ENCODE measurements around the gene IL1RAP.

IL1RAP gene

DNA sequence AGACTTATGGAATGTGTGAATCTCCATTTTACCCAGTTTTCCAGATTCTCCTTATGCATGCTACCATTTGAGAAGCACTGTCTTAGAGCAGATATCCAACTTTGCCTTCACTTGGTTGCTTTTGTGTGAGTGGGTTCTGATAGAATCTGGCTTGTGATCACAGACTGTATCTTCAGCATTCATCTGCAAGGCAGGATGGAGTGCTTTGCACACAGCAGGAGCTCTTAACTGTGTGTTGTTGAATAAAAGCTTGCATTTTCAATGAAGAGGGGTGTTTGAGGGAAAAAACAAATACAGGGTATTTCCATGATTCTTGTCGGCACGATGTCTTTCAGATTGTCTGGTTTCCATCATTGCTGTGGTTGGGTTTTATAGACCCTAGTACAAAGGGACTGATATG, 24.4 kb downstream of the IL1RAP start:
- H3K23ac ChIP-seq (ENCODE audit: low read length): no peak overlapping the region
- WGBS (ENCODE audit: extremely low coverage, insufficient coverage, low lambda C conversion rate): no CpG with 5 or more reads among the region's 2 CpGs
- no peaks in the 10 kb centered on the region for H3K36me3 ChIP-seq (ENCODE audit: control insufficient read depth, insufficient read depth, low read length)
- no peak overlapping the region for H2BK120ac ChIP-seq (ENCODE audit: low read depth, low read length)
- no peak overlapping the region for H3K56ac ChIP-seq (ENCODE audit: low read length)
- H3K18ac ChIP-seq (ENCODE audit: low read length): no peak overlapping the region
- no peak overlapping the region for H4K8ac ChIP-seq (ENCODE audit: low read depth, low read length)
- H3K9ac ChIP-seq (ENCODE audit: low read length): no peak overlapping the region
- H3K4me1 ChIP-seq (ENCODE audit: control insufficient read depth, low read depth, low read length): no peaks in the 10 kb centered on the region
- no peak overlapping the region for H3K4ac ChIP-seq (ENCODE audit: low read depth, low read length)
- H2BK15ac ChIP-seq (replicated peaks; ENCODE audit: low read depth): no peak overlapping the region
- H3K27ac ChIP-seq (ENCODE audit: low read depth, low read length): no peak overlapping the region
- H3K79me1 ChIP-seq (ENCODE audit: low read length): no peaks in the 10 kb centered on the region
- H3K4me3 ChIP-seq (ENCODE audit: low read length): no peak overlapping the region
- no peaks in the 10 kb centered on the region for H3K79me2 ChIP-seq (ENCODE audit: control insufficient read depth, insufficient read depth, low read length)
- no peak overlapping the region for H4K5ac ChIP-seq (ENCODE audit: low read length)
- DNase-seq: no peak
- no peaks in the 10 kb centered on the region for H3K27me3 ChIP-seq (ENCODE audit: insufficient read depth, low read length, poor library complexity)
- H2AK5ac ChIP-seq (ENCODE audit: low read length): no peak overlapping the region
- no peak overlapping the region for H2BK5ac ChIP-seq (ENCODE audit: low read length)
- H3K4me2 ChIP-seq (ENCODE audit: low read length): no peak overlapping the region

DNA sequence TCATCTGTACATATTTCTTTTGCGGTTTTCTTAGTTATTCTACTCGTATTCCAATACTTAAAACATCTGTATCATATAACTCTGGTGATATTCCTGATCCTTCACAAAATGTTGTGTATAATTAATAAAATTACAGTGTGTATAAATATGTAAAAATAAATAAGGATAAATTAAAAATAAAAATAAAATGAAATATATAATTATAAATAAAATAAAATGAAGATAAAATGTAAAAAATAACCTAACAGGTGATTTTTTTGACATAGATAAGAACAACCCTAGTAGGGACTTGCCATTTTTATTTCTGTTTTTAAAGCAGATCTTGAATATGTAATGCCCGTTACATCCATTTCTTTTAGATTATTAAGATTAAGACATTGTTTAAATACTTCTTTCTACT, 25.6 kb downstream of the IL1RAP start:
- no peak overlapping the region for H3K18ac ChIP-seq (ENCODE audit: low read length)
- H2AK5ac ChIP-seq (ENCODE audit: low read length): no peak overlapping the region
- no peaks in the 10 kb centered on the region for H3K79me2 ChIP-seq (ENCODE audit: control insufficient read depth, insufficient read depth, low read length)
- H2BK15ac ChIP-seq (replicated peaks; ENCODE audit: low read depth): no peak overlapping the region
- no peak overlapping the region for H3K4me3 ChIP-seq (ENCODE audit: low read length)
- H2BK120ac ChIP-seq (ENCODE audit: low read depth, low read length): no peak overlapping the region
- H3K79me1 ChIP-seq (ENCODE audit: low read length): no peaks in the 10 kb centered on the region
- H3K9ac ChIP-seq (ENCODE audit: low read length): no peak overlapping the region
- WGBS (ENCODE audit: extremely low coverage, insufficient coverage, low lambda C conversion rate): no CpG with 5 or more reads among the region's 3 CpGs
- H3K23ac ChIP-seq (ENCODE audit: low read length): no peak overlapping the region
- H4K5ac ChIP-seq (ENCODE audit: low read length): no peak overlapping the region
- no peaks in the 10 kb centered on the region for H3K4me1 ChIP-seq (ENCODE audit: control insufficient read depth, low read depth, low read length)
- H3K27me3 ChIP-seq (ENCODE audit: insufficient read depth, low read length, poor library complexity): no peaks in the 10 kb centered on the region
- H3K4me2 ChIP-seq (ENCODE audit: low read length): no peak overlapping the region
- H2BK5ac ChIP-seq (ENCODE audit: low read length): no peak overlapping the region
- DNase-seq: no peak
- H4K8ac ChIP-seq (ENCODE audit: low read depth, low read length): no peak overlapping the region
- no peak overlapping the region for H3K56ac ChIP-seq (ENCODE audit: low read length)
- H3K4ac ChIP-seq (ENCODE audit: low read depth, low read length): no peak overlapping the region
- no peaks in the 10 kb centered on the region for H3K36me3 ChIP-seq (ENCODE audit: control insufficient read depth, insufficient read depth, low read length)
- no peak overlapping the region for H3K27ac ChIP-seq (ENCODE audit: low read depth, low read length)

DNA sequence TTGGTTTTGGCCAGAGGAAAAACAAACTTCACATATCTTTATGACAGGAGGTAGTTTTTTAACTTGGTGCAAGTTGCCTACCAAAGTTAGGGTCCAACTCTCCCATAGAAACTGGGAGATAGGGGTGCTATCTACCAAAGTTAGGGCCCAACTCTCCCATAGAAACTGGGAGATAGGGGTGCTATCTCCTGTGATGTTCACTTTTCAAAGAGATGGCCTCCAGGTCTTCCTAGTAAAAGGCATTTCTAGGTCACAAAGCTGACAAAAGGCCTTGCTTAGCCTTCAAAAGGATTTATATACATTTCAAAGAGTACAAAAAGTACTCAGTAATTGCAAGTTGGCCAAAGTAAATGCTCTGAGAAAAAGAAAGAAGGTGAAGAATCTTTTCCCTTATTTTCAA, 27.1 kb downstream of the IL1RAP start:
- no peak overlapping the region for H3K4me3 ChIP-seq (ENCODE audit: low read length)
- no peak overlapping the region for H2AK5ac ChIP-seq (ENCODE audit: low read length)
- no peaks in the 10 kb centered on the region for H3K27me3 ChIP-seq (ENCODE audit: insufficient read depth, low read length, poor library complexity)
- no peak overlapping the region for H3K23ac ChIP-seq (ENCODE audit: low read length)
- no peak overlapping the region for H3K56ac ChIP-seq (ENCODE audit: low read length)
- no peaks in the 10 kb centered on the region for H3K4me1 ChIP-seq (ENCODE audit: control insufficient read depth, low read depth, low read length)
- H3K79me2 ChIP-seq (ENCODE audit: control insufficient read depth, insufficient read depth, low read length): no peaks in the 10 kb centered on the region
- no peak overlapping the region for H3K4me2 ChIP-seq (ENCODE audit: low read length)
- no peak overlapping the region for H3K18ac ChIP-seq (ENCODE audit: low read length)
- no peak overlapping the region for H4K5ac ChIP-seq (ENCODE audit: low read length)
- no peak overlapping the region for H2BK15ac ChIP-seq (replicated peaks; ENCODE audit: low read depth)
- no peaks in the 10 kb centered on the region for H3K36me3 ChIP-seq (ENCODE audit: control insufficient read depth, insufficient read depth, low read length)
- no peak for DNase-seq
- H3K4ac ChIP-seq (ENCODE audit: low read depth, low read length): no peak overlapping the region
- no peaks in the 10 kb centered on the region for H3K79me1 ChIP-seq (ENCODE audit: low read length)
- H3K9ac ChIP-seq (ENCODE audit: low read length): no peak overlapping the region
- no peak overlapping the region for H2BK120ac ChIP-seq (ENCODE audit: low read depth, low read length)
- H2BK5ac ChIP-seq (ENCODE audit: low read length): no peak overlapping the region
- no peak overlapping the region for H4K8ac ChIP-seq (ENCODE audit: low read depth, low read length)
- H3K27ac ChIP-seq (ENCODE audit: low read depth, low read length): no peak overlapping the region

DNA sequence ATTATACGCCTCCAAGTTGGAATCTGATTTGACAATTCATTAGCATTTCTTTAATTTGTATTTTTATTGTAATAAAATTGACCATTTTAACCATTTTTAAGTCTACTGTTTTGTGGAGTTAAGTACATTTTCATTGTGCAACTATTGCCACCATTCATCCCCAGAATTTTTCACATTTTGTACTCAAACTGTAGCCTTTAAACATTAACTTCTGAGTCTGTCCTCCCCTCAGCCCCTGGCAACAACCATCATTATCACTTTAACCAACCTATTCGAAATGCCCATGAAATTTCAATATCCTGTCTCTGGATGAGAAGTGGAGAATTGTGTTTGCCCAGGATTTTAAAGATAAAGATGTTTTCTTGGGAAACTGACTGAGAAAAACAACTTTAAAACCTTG, 27.7 kb downstream of the IL1RAP start:
- Histone ChIP-seq H3K27ac (ENCODE audit: low read depth, low read length) (no peak overlapping the region), H3K27me3 (ENCODE audit: insufficient read depth, low read length, poor library complexity) (no peaks in the 10 kb centered on the region), H3K4me3 (ENCODE audit: low read length) (no peak overlapping the region), H3K4ac (ENCODE audit: low read depth, low read length) (no peak overlapping the region), H3K56ac (ENCODE audit: low read length) (no peak overlapping the region), H2AK5ac (ENCODE audit: low read length) (no peak overlapping the region), H3K18ac (ENCODE audit: low read length) (no peak overlapping the region), H3K23ac (ENCODE audit: low read length) (no peak overlapping the region), H3K9ac (ENCODE audit: low read length) (no peak overlapping the region), H2BK15ac (replicated peaks; ENCODE audit: low read depth) (no peak overlapping the region), H3K4me2 (ENCODE audit: low read length) (no peak overlapping the region), H2BK5ac (ENCODE audit: low read length) (no peak overlapping the region), H3K36me3 (ENCODE audit: control insufficient read depth, insufficient read depth, low read length) (no peaks in the 10 kb centered on the region), H3K79me2 (ENCODE audit: control insufficient read depth, insufficient read depth, low read length) (no peaks in the 10 kb centered on the region), H3K4me1 (ENCODE audit: control insufficient read depth, low read depth, low read length) (no peaks in the 10 kb centered on the region), H4K5ac (ENCODE audit: low read length) (no peak overlapping the region), H2BK120ac (ENCODE audit: low read depth, low read length) (no peak overlapping the region), H3K79me1 (ENCODE audit: low read length) (no peaks in the 10 kb centered on the region), H4K8ac (ENCODE audit: low read depth, low read length) (no peak overlapping the region)
- no peak for DNase-seq
- no CpG with 5 or more reads among the region's 2 CpGs for WGBS (ENCODE audit: extremely low coverage, insufficient coverage, low lambda C conversion rate)

DNA sequence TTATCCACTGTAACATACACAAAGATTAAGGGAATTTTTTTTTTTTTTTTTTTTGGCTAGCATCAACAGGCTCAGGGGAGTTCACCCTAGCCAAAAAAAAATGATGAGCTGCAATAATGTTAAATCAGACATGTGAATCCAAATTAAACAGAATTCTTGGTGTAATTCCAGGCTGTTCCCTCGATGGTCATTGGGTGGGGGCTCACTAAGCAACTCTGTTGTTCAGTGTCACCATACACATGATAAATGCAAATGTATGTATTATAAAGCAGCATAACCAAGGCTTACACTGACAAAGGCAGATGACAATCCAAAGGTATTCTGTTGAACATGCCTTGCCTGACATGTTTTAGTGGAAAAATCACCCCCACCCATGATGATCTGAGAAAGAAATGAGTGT, 29.0 kb downstream of the IL1RAP start:
- H4K8ac ChIP-seq (ENCODE audit: low read depth, low read length): no peak overlapping the region
- no peak overlapping the region for H2BK5ac ChIP-seq (ENCODE audit: low read length)
- WGBS (ENCODE audit: extremely low coverage, insufficient coverage, low lambda C conversion rate): no CpG with 5 or more reads among the region's 1 CpG
- H3K4me2 ChIP-seq (ENCODE audit: low read length): no peak overlapping the region
- no peak overlapping the region for H3K4me3 ChIP-seq (ENCODE audit: low read length)
- H3K4me1 ChIP-seq (ENCODE audit: control insufficient read depth, low read depth, low read length): no peaks in the 10 kb centered on the region
- no peak overlapping the region for H3K27ac ChIP-seq (ENCODE audit: low read depth, low read length)
- no peak overlapping the region for H3K9ac ChIP-seq (ENCODE audit: low read length)
- no peak overlapping the region for H2BK120ac ChIP-seq (ENCODE audit: low read depth, low read length)
- no peaks in the 10 kb centered on the region for H3K27me3 ChIP-seq (ENCODE audit: insufficient read depth, low read length, poor library complexity)
- no peak overlapping the region for H3K4ac ChIP-seq (ENCODE audit: low read depth, low read length)
- H3K18ac ChIP-seq (ENCODE audit: low read length): no peak overlapping the region
- H3K56ac ChIP-seq (ENCODE audit: low read length): no peak overlapping the region
- H2AK5ac ChIP-seq (ENCODE audit: low read length): no peak overlapping the region
- no peak overlapping the region for H2BK15ac ChIP-seq (replicated peaks; ENCODE audit: low read depth)
- H3K79me2 ChIP-seq (ENCODE audit: control insufficient read depth, insufficient read depth, low read length): no peaks in the 10 kb centered on the region
- no peak for DNase-seq
- no peaks in the 10 kb centered on the region for H3K36me3 ChIP-seq (ENCODE audit: control insufficient read depth, insufficient read depth, low read length)
- no peaks in the 10 kb centered on the region for H3K79me1 ChIP-seq (ENCODE audit: low read length)
- no peak overlapping the region for H3K23ac ChIP-seq (ENCODE audit: low read length)
- H4K5ac ChIP-seq (ENCODE audit: low read length): no peak overlapping the region

DNA sequence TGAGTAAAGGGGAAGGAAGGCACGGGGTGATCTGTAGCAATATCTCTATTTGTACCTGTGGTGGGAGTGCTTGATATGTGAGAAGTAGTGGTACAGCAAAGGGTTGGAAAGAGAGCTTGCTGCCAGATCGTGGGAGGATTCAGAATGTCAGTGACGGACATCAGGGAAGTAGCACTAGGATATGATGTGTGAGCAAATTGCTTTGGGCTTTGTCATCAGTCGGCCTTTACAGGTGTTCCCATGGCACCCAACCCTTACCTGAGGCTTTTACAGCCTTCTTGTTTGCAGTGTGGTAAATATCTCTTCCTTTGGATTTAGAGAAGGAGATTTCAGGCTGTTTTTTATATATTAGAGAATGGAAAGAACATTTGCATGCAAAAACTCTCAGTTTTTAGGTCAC, 29.8 kb downstream of the IL1RAP start:
- H4K8ac ChIP-seq (ENCODE audit: low read depth, low read length): no peak overlapping the region
- no peaks in the 10 kb centered on the region for H3K27me3 ChIP-seq (ENCODE audit: insufficient read depth, low read length, poor library complexity)
- H3K4ac ChIP-seq (ENCODE audit: low read depth, low read length): no peak overlapping the region
- no peak overlapping the region for H2BK5ac ChIP-seq (ENCODE audit: low read length)
- H3K56ac ChIP-seq (ENCODE audit: low read length): no peak overlapping the region
- no CpG with 5 or more reads among the region's 4 CpGs for WGBS (ENCODE audit: extremely low coverage, insufficient coverage, low lambda C conversion rate)
- no peaks in the 10 kb centered on the region for H3K79me1 ChIP-seq (ENCODE audit: low read length)
- H3K4me3 ChIP-seq (ENCODE audit: low read length): no peak overlapping the region
- no peak overlapping the region for H3K18ac ChIP-seq (ENCODE audit: low read length)
- H3K4me1 ChIP-seq (ENCODE audit: control insufficient read depth, low read depth, low read length): no peaks in the 10 kb centered on the region
- no peak overlapping the region for H2BK120ac ChIP-seq (ENCODE audit: low read depth, low read length)
- no peak overlapping the region for H3K23ac ChIP-seq (ENCODE audit: low read length)
- H3K4me2 ChIP-seq (ENCODE audit: low read length): no peak overlapping the region
- no peak overlapping the region for H2AK5ac ChIP-seq (ENCODE audit: low read length)
- DNase-seq: no peak
- H3K79me2 ChIP-seq (ENCODE audit: control insufficient read depth, insufficient read depth, low read length): no peaks in the 10 kb centered on the region
- no peaks in the 10 kb centered on the region for H3K36me3 ChIP-seq (ENCODE audit: control insufficient read depth, insufficient read depth, low read length)
- H2BK15ac ChIP-seq (replicated peaks; ENCODE audit: low read depth): no peak overlapping the region
- no peak overlapping the region for H3K27ac ChIP-seq (ENCODE audit: low read depth, low read length)
- H3K9ac ChIP-seq (ENCODE audit: low read length): no peak overlapping the region
- no peak overlapping the region for H4K5ac ChIP-seq (ENCODE audit: low read length)

All from mesendoderm (in vitro differentiated cells).